ENCODE measurements around the gene MSH5. TPM values are rescaled to one million over a fixed set of nuclear protein-coding genes. Genes with fewer than 3 reads are reported as not detected.

MSH5 gene
- total and polyA plus RNA-seq, 2 of the 13 experiments (the other 11 are each of a cell fraction or from before 2014, with no cell fraction given), result 10.2 to 38.7 TPM

GRCh38 chr6:31797588-31797987 is 57.8 kb downstream of the MSH5 start:
- 0 out of 2 replicates have a peak, but pooled peaks have one; percentile 13 for TF ChIP-seq RBFOX2 (IDR thresholded peaks at IDR 0.05; ENCODE audit: low read depth, low read length)
- no peak for TF ChIP-seq ZGPAT (CRISPR knock-in tag; IDR thresholded peaks at IDR 0.05)
- no peak for TF ChIP-seq AFF4 (CRISPR knock-in tag; IDR thresholded peaks at IDR 0.05)
- no peak for TF ChIP-seq ZBTB25 (CRISPR knock-in tag; IDR thresholded peaks at IDR 0.05)
- intact Hi-C loops (cut with micrococcal nuclease; ENCODE audit: unreplicated experiment), result no loop called here
- Histone ChIP-seq H3K79me2 (ENCODE audit: insufficient read depth, low read length) (peaks cover 22% of the 10 kb centered on the region), H3K27ac (ENCODE audit: extremely low read length, insufficient read depth, low read length) (no peak overlapping the region), H3K36me3 (replicated peaks in 1 of 2; ENCODE audit: control insufficient read depth in 1 of 2, insufficient read depth in 2 of 2, low read length in 2 of 2) (peaks cover 0 to 18% of the 10 kb centered on the region in 2 experiments; a peak in 4 of 5 replicates), H3K27me3 (ENCODE audit: control insufficient read depth in 1 of 2, insufficient read depth in 2 of 2, low read length in 2 of 2) (no peaks in the 10 kb centered on the region; a peak in 1 of 5 replicates), H3K4me1 (ENCODE audit: insufficient read depth, low read length) (peaks cover 25% of the 10 kb centered on the region), H3K4me3 (replicated peaks in 1 of 3; ENCODE audit: insufficient read depth in 1 of 3, low read depth in 2 of 3, low read length in 3 of 3) (no peak overlapping the region), H3K9me3 (ENCODE audit: low read length) (no peaks in the 10 kb centered on the region), H4K20me1 (ENCODE audit: insufficient read depth, low read length) (no peaks in the 10 kb centered on the region), H2AFZ (ENCODE audit: low read length) (no peak overlapping the region), H3K9ac (ENCODE audit: insufficient read depth, low read depth, low read length) (no peak overlapping the region), H3K4me2 (ENCODE audit: low read depth, low read length) (no peak overlapping the region)
- CTCF ChIA-PET (ENCODE audit: low intra/inter-chr PET ratio, low total read pairs), result no interaction called here
- no TSS peak for BruUV-seq (replicated peaks)
- WGBS (ENCODE audit: low lambda C conversion rate), result 98% methylated on average over 5 of the region's 5 CpGs
- DNase-seq (ENCODE audit: low spot score) (no peak), ATAC-seq (no peak), FAIRE-seq (no peak)
- in situ Hi-C loops (cut with HindIII; ENCODE audit: extremely low pct_ligation_motif_present, low pct_unique_long_range_greater_than_20kb), result no loop called here
- POLR2A ChIA-PET, result interaction anchor here (1.1 to 4.3 kb wide), 3 partner anchors 9 to 60 kb away, joined by 3 to 47 read pairs (median 6); partner anchors contain the start of genes CLIC1, LSM2 and MSH5

Data from HepG2 (cell line).